UCSD-AML1 (cell line): ENCODE results near the gene THSD7A.
"Not testable (repeated sequence)": the region's sequence is repeated elsewhere in the genome, so short reads cannot be mapped to it uniquely, and the experiment has no call there.

Source experiments
- DNase-seq: peaks from one replicate; lab custom pipeline; 2025; ENCODE audit not compliant: unreplicated experiment; lab: John Stamatoyannopoulos, UW

Gene THSD7A

GRCh38 chr7:11472646-11473045 lies 359.4 kb downstream of the THSD7A start:
- DNase-seq = no peak

GRCh38 chr7:11471255-11471654 lies 360.7 kb downstream of the THSD7A start:
- no peak for DNase-seq

GRCh38 chr7:11469028-11469745 lies 362.8 kb downstream of the THSD7A start:
- no peak for DNase-seq

- DNase-seq = no peak
These were observed 365.4 kb downstream of the THSD7A start for GRCh38 chr7:11466517-11467105.

GRCh38 chr7:11464624-11465023 lies 367.4 kb downstream of the THSD7A start:
- DNase-seq = no peak

DNA sequence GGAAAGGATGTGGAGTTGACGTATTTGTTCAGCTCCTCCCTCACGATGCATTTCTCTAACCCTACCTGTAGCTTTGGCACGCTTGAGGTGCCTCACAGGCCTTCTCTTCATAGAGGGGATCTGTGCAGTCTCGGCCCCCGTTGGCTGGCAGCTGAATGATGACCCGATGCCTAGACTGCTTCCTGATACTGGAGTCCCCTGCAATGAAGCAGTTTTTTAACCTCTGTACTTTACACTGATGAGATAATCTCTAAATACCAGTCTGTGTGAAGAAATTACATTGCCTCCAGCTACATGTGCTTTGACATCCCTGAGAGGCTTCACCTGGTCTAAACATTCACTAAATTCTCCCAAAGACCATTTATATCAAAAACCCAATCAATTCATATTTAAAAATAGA lies 370.1 kb downstream of the THSD7A start:
- DNase-seq = no peak

- DNase-seq = no peak
These were observed 373.1 kb downstream of the THSD7A start for GRCh38 chr7:11458736-11459483.

- no peak for DNase-seq
These were observed 374.6 kb downstream of the THSD7A start for GRCh38 chr7:11457419-11457818.

DNA sequence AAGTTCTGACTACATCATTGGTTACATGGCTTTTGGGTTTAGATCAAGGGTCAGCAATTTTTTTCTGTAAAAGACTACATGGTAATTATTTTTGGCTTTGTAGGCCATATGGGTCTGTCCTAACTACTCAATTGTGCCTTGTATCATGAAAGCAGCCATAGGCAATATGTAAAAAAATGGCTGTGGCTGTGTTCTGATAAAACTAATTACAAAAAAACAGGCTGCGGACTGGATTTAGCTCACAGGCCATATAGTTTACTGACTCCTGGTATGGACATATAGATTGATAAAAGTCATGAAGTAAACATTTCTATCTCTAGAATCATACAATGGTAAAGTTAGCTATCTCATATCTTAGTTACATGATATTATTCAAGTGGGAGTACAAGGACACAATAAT lies 375.4 kb downstream of the THSD7A start:
- no peak for DNase-seq

DNA sequence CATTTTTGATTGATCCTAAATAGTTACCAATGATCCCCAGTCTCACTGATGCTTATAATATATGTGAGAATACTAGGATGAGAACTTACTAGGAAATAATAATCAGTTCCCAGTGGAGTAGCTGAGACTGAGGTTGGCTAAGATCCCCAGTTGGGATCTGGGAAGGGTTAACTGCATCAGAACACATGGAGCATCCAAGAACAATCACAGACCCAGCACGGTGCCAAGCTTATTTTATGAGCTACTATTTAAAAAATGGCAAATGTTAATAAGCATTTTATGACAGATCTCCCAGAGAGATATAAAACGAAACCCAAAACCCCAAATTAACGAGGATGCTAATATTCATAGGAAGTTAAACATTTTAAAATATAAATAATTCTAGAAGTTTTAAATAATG lies 379.5 kb downstream of the THSD7A start:
- DNase-seq = no peak

DNA sequence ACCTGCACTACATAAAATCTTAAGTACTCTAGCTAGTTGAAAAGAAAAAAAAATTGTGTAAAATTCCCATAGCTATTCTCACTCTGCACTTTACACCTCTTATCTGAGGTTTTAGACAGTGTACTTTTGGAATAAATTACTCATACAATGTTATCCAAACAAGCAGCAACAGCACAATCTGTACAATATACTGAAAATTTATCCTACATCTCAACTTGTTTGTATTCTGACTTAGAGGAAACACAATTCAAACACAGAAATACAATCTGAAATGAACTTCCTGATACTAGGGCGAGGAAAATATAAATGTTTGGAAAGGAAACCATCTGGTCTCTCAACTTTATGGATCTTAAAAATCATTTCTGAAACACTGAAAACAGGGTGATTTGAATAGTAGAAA lies 381.7 kb downstream of the THSD7A start:
- no peak for DNase-seq

GRCh38 chr7:11449316-11449715 lies 382.7 kb downstream of the THSD7A start:
- no peak for DNase-seq

DNA sequence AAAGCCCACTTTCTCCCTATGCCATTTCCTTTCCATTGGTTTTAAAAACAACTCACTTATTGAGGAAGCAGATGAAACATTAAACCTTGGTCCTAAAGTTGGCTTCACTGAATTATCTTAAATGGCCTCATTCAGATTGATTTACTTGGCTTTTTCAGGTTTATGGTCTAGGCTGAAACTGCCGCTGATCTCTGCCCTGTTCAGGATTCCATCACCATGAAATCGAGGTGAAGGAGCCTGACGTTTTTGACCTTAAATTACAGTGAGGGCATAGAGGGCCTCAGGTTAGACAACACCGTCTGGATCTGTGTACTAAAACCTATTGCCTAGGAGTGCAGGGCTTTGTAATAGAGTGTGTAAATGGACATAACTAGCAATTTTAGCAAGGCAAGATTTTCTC lies 383.7 kb downstream of the THSD7A start:
- DNase-seq = no peak

DNA sequence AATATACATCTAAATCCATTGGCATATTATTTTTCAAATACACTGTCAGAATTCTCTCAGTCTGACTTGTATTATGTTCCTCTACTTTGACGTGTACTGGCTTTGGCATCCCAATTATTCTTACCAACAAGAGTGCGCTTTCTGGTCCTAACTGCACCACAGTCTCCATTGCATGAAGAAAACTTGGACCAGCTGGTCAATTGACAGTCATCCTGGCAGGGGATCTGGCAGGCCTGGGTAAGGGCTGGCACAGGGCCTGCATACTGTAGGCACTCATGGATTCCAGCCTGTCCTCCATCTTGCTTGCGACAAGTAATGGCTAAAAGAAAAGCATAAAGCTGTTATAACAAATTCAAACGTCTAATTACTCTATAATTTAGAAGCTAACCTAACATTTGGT lies 384.9 kb downstream of the THSD7A start:
- no peak for DNase-seq

DNA sequence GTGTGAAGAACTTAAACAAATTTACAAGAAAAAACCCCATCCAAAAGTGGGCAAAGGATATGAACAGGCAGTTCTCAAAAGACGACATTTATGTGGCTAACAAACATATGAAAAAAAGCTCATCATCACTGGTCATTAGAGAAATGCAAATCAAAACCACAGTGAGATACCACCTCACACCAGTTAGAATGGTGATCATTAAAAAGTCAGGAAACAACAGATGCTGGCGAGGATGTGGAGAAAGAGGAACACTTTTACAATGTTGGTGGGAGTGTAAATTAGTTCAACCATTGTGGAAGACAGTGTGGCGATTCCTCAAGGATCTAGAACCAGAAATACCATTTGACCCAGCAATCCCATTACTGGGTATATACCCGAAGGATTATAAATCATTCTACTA lies 388.1 kb downstream of the THSD7A start:
- not testable (repeated sequence) for DNase-seq

- no peak for DNase-seq
These were observed 394.0 kb downstream of the THSD7A start for GRCh38 chr7:11437994-11438393.

- no peak for DNase-seq
These were observed 395.0 kb downstream of the THSD7A start for GRCh38 chr7:11436773-11437524.

GRCh38 chr7:11436316-11436715 lies 395.7 kb downstream of the THSD7A start:
- no peak for DNase-seq

DNA sequence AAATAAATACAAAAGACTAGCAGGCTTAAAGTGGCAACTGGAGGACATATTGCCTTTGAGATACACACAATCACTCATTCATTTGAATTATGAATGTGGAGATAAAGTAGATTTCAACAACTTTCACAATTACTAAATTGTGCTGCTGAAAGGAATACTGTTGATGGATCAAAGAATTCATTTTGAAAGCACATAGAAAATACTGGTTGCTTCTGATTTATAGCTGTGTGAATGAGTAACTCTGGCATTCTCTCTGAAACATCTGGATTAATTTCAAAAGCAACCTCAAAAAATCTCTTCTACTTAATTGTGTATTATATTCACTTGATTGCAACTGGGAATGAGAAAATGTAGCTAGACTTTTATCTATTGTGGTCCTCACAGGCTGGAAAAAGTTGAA lies 397.6 kb downstream of the THSD7A start:
- no peak for DNase-seq

DNA sequence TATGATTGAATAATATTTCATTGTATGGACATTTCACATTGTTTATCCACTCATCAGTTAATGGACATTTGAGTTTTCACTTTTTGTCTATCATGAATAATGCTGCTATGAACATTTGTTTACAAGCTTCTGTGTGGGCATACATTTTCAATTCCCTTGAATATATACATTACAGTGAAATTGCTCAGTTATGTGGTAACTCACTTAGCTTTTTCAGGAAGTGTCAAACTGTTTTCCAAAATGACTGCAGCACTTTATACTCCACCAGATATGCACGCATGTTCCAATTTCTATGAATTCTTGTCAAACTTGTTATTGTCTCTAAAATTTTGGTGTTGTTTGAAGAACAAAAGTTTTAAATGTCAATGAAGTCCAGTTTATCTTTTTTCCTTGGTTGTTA lies 401.2 kb downstream of the THSD7A start:
- no peak for DNase-seq

GRCh38 chr7:11430112-11430511 lies 401.9 kb downstream of the THSD7A start:
- no peak for DNase-seq
